ENCODE data around the gene AP2B1.
"Not testable (repeated sequence)": the region's sequence is repeated elsewhere in the genome, so short reads cannot be mapped to it uniquely, and the experiment has no call there.

Gene AP2B1

DNA sequence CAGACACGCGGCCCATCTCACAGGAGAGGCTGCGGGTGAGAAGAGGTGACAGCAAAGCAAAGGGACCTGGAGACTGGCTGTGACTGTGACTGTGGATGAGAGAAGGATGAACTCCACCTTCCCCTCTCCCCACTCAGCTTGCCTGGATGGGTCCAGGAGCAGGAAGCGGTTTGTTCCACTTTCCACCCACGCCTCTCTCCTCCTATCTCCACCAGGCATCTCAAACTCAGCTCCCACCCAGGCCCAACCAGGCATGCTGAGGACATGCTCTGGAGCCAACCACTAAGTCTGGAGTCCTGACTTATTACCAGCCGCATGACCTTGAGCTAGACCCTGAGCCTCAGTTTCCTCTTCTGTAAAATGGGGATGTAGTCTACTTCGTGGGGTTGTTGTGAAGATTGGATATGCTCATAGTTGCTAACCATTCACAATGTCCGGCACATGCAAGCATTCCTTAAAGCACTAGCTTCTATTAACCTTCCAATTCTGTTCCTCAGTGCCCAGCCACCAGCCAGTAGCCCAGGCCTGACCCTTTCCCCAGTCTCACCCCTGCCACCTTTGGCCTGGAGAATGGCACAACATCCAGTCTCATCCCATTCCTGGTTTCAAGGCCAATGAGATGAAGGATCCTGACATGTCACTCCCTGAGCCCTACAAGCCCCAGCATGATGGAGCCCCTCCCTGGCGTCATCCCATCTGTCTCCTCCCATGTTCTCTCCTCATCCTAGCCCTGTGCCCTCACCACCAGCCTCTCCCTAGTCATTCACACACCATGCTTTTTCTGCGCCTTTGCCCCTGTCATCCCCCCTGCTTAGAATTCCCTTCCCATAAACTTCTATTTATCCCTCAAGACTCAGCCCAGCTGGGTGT is 163.6 kb downstream of the AP2B1 start:
- DNase-seq: no peak

DNA sequence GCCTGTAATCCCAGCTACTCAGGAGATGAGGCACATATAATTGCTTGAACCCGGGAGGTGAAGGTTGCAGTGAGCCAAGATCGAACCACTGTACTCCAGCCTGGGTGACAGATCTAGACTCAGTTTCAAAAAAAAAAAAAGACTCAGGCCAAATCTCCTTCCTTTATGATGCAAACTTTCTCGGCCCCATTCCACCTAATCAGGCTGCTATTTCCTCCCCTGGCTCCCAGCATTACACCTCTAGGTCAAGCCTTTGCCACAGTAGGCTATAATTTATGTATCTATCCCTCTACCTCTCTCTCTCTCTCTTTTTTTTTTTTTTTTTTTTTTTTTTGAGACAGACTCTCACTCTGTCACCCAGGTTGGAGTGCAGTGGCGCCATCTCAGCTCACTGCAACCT is 164.4 kb downstream of the AP2B1 start:
- not testable (repeated sequence) for DNase-seq

DNA sequence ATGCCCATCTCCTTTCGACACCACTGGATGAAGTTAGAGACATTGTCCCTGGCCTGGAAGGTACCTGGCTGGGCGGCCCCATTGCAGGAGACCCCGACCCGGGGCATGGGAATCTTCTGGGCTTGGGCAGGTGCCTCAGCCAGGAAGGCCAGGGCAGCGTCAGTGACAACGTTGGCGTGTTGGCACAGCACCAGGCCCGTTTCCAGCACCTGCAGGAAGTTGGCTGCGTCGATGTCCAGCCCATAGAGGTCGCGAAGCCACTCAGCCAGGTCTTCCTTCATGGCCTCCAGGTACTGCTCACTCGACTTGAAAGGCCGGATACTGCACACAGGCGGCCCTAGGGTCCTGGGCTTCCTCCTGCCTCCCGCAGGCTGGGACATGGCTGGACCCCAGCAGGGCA is 165.3 kb downstream of the AP2B1 start:
- no peak for DNase-seq

DNA sequence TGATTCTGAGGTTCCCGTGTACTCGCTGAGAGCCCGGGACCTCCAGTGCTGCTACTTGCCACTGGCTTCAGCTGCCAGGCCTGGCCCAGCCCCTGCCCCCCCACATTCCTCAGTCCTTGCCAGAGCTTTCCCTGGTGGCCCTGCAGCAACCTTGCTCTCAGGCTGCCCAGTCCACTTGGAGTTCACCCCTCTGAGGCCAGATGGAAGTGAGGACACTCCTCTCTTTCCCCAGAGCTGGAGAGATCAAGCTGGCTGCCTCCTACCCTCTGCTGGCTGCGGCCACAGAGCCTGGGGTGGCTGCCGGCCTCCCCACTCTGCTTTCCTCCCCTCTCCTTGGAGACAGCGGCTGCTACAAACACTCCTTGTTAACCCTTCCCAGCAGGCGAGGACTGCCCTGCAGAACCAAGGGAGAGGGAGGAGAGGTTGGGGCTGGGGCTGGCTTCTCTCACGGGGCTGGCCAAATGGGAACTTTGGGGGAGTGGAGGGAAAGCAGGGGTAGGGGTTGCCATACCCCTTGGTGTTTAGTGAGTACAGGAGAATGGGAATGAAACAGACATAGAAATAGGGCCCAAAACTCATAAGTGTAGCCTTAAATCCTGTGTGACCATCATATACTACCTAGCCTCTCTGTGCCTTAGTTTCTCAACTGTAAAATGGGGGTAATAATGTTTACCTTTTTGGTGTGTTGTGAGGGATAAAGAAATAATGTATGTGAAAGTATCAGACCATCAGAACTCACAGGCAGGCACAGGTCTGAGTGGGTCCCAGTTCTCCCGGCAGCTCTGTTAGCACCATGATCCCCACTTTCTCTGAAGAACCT is 166.0 kb downstream of the AP2B1 start, which contains the start of gene GAS2L2:
TSS of gene GAS2L2 (minus strand) at position 295 of the 820 bp plus-strand sequence. CDS start 389 bp downstream, outside the sequence.
- no peak for DNase-seq

DNA sequence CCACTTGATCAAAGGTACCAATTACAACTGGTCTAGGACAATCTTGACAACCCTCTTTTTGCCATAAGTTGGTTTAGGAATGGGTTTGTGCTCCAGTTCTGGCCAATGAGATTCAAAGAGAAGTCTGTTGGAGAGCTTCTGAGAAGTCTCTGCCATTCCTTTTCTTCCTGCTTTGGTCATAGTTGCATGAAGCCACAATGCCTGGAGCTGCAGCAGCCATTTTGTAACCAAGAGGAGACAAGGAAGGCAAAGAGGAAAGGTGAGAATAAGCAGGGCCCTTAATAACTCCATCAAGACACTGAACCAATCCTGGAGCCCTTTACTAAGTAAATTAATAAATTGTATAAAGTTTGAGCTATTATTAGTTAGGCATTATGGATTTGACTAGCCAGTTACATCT is 170.1 kb downstream of the AP2B1 start:
- DNase-seq: no peak

DNA sequence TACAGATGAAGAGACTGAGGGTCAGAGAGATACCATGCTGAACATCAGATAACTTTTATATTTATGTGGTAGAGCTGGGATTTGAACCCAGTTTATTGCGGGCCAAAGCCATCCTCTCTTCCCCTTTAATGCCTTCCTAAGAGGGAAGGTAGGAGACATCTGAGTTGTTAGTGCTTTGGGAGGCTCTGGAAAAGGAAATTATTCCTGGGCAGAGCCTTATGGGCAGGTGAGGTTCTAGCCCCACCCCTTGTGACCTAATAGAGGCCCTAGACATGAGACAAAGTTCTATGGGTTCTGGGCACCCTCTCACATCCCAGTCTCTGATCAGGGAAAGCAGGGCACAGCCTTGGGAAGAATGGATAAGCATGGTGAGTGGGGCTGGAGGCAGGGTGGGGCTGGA is 173.5 kb downstream of the AP2B1 start, which contains the start of gene C17orf50:
TSS of gene C17orf50 (plus strand) at position 301 of the 400 bp plus-strand sequence. CDS start at position 356, 55 bp downstream.
- DNase-seq: no peak

DNA sequence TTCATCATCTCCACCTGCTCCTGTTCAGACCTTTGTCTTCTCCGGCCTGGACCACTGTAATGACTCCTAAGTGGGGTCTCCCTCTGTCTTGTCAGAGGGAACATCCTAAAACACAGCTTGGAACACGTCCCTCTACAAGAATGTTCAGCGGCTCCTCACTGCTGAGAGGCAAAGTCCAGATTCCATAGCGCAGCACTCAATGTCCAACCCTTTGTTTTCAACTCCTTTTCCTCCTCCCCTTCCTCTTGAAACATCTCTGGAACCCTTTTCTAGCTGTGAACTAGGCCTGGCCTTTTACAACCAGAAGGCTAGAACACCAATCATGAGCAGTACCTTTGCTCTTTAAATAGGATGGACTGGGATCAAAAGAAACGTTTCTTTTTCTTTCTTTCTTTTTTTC is 174.5 kb downstream of the AP2B1 start:
- no peak for DNase-seq

DNA sequence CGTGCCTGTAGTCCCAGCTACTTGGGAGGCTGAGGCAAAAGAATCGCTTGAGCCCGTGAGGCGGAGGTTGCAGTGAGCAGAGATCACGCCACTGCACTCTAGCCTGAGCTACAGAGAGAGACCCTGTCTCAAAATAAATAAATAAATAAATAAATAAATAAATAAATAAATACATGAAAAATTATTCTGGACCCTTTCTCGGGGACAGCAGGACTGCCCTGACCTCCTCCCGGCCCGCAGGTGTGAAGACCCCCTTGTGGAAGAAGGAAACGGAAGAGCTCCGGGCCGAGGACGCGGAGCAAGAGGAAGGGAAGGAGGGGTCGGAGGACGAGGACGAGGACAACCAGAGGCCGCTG is 176.6 kb downstream of the AP2B1 start:
- DNase-seq: no peak

DNA sequence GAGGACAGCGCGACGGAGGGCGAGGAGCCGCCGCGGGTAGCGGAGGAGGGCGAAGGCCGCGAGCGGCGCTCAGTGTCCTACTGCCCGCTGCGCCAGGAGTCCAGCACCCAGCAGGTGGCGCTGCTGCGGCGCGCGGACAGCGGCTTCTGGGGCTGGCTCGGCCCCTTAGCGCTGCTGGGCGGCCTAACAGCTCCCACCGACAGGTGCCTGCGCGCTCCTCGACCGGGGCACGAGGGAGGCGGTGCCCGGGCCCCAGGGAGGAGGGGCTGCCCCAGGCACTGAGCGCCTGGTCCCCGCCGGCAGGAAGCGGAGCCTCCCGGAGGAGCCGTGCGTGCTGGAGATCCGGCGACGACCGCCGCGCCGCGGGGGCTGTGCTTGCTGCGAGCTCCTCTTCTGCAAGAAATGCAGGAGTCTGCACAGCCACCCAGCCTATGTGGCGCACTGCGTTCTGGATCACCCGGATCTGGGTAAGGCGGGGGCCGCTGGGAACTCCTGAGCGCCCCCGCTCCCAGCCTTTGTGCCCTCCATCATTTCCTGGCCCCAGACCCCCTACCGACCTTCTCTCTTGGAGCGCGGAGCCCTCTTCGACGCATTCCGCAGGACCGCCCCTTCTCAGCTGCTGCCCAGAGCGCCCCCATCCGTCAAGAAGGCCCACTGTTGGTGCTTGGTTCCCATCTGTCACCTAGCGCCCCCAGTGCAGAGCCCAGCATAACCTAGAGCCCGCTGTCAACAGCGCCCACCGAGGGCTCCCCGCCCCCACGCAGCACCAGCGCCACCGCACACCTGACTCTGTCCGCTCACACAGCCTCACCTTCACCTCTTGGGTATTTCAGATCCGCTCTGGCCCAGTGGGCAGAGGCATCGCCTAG is 177.2 kb downstream of the AP2B1 start:
- peak; percentile 67 for DNase-seq

DNA sequence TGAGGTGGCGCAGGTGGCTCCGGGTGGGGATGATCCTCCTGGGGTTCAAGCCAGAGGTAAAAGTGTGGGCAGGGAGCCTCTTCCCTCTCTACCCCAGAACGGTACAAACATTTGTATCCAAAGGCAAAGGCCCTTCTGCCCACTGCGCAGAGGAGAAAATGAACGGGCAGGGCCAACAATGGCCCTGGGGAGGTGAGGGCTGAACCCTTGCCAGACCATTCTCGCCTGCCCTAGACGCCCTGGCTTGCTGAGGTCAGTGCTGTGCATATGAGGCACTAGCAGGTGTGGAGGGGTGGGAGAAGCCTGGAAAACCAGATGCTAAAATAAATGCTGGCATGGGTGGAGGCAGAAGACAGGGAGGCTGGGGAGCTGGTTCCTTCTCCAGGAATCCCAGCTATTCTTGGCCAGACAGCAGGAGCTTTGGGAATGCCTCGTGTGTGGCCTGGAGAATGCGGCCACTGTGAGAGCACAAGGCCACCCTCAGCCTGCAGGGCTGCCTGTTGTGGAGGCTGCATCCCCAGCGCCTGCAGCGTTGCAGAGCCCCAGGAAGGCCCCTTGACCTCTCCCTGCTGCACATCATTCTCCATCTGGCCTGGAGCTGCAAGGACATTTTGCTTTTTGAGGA is 178.1 kb downstream of the AP2B1 start:
- peak; percentile 52 for DNase-seq

DNA sequence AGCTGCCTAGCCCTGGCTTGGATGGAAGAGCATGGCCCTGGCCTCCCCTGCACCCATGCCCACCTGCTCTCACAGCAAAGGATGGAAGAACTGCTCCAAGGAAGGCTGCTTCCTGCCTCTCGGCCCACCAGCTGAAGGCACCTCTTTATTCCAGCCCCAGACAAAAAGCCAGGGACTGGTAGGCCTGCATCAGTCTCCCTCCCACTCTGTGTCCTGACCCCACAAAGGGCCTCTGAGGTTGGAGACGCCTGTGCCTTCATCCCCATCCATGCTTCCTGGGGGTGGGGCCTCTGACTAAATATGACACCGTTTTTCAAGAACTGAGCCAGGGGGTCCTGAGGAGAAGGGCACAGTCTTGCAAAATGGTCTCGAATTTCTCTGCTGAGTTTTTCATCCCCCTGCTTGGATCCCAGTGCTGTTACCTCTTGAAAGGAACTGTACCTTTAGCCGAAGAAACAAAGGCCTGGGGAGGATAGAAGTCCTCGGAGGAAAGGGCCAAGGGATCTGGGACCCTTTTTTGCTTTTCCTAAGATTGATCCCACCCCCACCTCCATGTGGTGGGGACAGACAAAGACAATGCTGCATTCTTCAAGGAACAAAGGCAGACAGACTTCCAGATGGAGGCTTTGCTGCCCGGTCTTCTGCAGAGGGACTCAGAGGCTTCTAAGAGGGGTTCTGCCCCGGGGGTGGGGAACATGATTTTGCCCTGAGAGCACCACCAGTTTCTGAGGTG is 178.8 kb downstream of the AP2B1 start:
- DNase-seq: no peak

DNA sequence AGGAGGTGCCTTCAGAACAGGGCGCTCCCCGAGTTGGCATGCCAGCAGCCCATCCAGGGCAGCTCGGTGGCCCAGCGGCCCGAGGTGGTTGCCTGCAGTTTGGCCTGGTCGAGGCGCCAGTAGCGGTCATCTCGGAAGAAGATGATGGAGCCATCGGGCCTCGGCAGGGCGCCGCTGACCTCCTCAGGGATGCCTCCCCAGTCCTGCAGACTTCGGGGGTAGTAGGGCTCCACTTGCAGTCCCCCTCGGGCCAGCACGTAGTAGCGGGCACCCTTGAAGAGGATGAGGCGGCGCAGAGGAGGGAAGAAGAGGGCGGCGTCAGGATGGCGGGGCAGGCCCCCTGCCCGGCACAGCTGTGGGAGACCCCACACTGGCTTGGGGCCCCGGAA is 179.4 kb downstream of the AP2B1 start:
- DNase-seq: no peak

DNA sequence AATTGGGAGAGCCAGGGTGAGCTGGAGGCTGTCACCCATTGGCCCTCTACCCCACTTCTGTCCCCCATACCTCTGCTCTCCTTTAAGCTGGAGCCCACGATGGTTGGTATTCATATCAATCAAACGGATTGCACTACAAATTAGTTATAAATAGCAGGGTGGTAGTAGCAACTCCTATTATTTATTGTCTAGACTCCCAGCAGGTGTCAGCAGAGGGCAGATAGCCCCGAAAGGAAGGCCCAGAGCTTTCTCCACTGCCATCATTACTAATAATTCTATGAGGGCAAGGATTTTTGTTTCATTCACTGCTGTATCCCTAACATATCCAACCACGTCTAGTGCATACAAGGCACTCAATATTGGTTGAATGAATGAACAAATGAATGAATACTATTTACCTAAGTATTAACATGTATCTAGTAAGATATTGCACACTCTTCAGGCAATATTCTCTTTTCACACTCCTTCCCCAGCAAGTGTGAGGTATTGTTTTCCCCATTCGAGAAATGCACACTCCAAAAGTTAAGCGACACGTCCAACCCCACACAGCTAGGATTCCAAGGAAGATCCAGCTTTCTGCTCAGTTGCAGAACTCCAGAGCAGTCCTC is 179.9 kb downstream of the AP2B1 start:
- peak; percentile 49 for DNase-seq

DNA sequence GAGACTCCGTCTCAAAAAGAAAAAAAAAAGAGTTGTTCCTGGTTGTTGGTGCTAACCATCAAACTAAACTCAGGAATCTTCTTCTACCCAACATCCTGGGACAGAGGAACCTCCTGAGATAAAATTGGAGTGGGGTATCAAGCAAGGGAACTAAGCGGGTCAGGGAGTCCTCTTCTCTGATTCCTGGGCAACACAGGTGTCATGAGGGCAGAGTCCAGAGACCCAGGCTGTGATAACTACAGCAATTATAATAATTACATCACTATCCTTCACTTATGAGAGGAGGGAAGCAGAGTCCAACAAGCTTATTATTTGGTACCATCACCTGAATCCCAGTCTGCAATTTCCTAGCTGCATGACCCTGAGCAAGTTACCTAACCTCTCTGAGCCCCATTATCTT is 181.7 kb downstream of the AP2B1 start:
- DNase-seq: no peak

DNA sequence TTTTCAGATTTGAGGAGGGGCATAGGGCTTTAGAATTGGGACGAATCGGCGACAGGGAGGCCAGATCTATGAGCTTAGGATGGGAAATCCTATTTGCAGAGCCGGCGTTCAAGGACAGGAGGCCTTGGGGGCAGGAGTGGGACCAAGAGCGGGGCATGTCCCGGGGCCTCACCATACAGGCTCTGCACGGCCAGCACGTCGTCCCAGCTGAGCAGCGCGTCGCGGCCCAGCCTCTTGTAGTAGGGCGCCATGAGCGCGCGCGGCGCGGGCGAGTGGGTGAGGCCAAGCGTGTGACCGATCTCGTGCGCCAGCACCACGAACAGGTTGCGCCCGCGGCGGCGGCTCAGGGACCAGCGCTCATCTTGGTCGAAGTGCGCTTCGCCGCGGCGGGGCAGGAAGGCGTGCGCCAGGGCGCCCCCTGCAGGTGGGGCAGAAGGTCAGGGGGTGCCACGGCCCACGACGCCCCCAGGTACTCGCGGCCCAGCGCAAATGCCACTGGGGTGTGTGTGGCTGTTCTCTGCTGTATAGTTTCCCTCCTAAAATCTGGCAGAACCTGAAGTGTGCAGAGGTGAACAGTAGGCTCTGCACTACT is 182.9 kb downstream of the AP2B1 start:
- DNase-seq: no peak

DNA sequence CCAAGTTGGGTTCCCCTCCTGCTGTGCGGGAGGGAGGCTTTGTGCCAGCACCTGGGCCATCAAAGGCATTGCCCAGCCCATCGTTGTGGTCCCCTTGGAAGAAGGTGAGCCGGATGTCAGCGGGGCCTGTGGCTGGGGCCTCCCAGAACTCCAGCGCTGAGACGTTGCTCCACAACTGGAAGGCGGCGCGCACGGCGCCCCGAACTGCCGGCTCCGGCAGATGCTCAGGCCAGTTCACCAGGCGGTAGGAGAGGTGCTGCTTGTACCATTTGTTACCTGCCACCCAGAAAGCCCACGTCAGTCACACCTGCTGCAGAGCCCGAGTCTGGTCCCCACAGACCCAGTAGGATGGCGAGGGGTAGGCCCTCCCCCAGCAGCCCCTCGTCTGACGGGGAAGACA is 186.0 kb downstream of the AP2B1 start:
- DNase-seq: no peak

DNA sequence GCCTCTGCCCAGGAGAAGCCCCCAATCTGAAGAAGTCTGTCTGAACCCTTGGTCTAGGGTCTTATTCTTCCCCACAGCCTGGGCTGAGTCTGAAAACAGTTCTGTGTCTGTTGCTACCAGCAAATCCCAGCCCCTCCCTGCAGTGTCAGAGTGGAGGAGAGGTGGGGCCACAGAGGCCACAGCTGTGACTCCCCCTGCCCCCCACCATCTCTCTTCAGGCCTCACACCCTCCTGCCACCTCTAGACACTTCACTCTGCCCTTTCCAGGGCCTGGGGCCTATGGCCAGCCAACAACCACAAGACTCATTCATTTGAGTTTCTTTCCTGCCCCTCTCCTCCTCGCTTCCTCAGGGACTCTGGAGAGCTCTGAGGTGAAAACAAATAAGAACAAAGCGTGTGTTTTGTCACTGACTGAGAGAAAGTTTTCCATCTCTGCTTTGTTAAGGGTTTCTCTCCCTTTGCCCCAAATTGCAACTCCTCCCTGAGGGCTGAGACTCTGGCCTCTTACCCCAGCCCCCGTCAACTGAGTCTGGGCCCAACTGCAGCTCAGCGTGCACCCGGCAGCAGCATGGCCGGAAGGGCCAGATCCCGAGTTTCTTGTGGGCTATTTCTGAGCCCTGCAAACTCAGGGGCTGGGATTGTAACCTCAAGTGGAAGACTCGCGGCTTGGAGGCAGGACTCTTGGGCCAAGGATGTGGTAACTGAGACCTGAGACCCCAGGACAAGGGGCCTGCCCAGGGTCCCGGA is 186.7 kb downstream of the AP2B1 start:
- no peak for DNase-seq

DNA sequence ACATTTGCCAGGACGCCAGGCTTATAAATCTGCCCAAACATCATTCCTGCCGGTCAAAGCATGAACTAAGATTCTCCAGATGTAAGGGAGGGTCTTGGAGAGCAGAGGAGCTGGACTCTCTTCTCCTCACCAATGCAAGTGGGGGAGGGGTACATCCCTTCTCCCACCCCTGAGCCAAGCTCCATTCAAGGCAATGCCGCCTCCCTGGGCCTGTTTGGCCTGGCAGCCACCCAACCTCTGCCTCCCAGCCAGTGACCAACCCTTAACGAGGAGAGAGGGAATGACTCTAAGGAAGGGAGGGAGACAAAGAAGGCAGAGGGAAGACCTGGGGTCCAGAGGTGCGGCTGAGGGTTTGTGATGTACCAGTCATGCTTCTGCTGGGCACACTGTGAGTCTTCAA is 187.4 kb downstream of the AP2B1 start:
- DNase-seq: peak; percentile 53

DNA sequence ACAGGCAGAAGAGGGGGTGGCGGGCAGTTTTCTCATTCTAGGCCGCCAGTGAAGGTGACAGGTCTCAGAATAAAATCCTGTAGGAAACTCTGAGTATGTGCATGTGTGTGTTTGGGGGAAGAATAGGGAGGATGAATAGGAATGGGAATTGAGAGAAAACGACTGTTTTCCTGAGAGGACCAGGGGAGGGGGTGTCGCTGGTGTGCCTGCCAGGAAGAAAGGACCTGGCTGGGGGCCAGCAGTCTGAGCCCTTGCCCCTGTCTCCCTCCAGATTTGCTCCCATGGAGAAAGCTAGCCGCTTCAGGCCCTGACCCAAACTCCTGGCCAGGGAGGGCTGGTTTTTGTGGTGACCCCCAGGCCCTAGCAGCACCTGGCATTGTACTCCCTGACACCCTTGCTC is 187.9 kb downstream of the AP2B1 start:
- no peak for DNase-seq

DNA sequence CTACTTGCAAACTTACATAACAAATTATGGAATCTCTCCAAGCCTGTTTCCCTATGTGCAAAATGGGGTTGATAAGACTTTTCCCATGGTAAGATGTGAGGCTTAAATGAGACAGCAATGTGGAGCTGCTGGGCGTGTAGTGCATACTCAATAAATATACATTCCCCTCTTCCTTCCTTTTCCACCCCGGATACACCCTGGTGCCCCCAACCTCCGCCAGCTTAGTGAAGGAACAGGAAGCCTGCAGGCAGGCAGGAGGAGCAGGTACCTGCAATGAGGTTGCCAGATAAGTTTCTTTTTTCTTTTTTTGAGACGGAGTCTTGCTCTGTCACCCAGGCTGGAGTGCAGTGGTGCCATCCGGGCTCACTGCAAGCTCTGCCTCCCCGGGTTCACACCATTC is 188.5 kb downstream of the AP2B1 start:
- DNase-seq: no peak
